ENCODE measurements around the gene TTLL13. TPM values are rescaled to one million over a fixed set of nuclear protein-coding genes. Genes with fewer than 3 reads are reported as not detected.
"Not testable (repeated sequence)": the region's sequence is repeated elsewhere in the genome, so short reads cannot be mapped to it uniquely, and the experiment has no call there.

The TTLL13 gene
- total and polyA plus RNA-seq, 7 donors = 0.03 to 0.69 (median 0.08) TPM; not detected in 2

DNA sequence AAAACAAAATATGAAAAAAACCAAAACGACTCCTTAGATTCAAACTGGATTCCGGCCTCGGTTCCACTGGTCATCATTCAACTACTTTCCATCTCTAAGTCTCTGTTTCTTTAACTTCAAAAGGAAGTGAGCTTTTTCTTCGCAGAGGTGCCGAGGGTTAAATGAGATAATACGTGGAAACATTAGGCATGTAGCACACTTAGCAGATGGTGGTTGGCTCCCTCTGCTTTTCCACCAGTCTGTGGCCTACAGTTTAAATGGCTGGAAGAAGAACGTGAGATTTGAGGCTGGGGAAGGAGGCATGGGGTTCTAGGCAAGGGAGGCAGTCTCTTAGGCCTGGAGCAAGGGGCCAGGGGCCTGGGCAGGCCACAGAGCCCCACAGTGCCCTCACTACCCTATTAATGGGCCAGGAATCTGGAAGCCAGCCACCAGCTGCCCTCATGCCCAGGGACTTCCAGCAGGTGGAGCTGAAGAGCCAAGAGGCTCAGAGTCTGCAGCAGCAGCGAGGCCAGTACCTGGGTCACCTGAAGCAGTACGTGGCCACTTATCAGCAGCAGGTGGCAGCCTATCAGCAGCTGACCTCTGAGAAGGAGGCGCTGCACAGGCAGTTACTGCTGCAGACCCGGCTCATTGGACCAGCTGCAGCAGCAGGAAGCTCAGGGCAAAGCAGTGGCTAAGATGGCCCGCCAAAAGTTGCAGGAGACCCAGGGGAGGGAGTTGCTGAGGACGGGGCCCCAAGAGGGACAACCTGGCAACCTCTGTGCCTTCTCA is 43.9 kb downstream of the TTLL13 start:
- H3K4me1 ChIP-seq; intact Hi-C loops (cut with DNase I); H3K4me3 ChIP-seq; H3K27ac ChIP-seq; H3K27me3 ChIP-seq (ENCODE audit: insufficient read depth in 3 of 3, low read length in 2 of 3); H3K36me3 ChIP-seq (ENCODE audit: insufficient read depth in 1 of 2, low read depth in 1 of 2); H3K9me3 ChIP-seq: not testable (repeated sequence)
- TF ChIP-seq, protein P1, sequence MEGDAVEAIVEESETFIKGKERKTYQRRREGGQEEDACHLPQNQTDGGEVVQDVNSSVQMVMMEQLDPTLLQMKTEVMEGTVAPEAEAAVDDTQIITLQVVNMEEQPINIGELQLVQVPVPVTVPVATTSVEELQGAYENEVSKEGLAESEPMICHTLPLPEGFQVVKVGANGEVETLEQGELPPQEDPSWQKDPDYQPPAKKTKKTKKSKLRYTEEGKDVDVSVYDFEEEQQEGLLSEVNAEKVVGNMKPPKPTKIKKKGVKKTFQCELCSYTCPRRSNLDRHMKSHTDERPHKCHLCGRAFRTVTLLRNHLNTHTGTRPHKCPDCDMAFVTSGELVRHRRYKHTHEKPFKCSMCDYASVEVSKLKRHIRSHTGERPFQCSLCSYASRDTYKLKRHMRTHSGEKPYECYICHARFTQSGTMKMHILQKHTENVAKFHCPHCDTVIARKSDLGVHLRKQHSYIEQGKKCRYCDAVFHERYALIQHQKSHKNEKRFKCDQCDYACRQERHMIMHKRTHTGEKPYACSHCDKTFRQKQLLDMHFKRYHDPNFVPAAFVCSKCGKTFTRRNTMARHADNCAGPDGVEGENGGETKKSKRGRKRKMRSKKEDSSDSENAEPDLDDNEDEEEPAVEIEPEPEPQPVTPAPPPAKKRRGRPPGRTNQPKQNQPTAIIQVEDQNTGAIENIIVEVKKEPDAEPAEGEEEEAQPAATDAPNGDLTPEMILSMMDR (IDR thresholded peaks at IDR 0.05) = peak; percentile 73
- DNase-seq (peak; percentile 69 to 83), ATAC-seq (peak in 2 of 4 donors; percentile 35 to 55)
- 47 to 54% (median 50%) methylated on average over 13 of the region's 13 CpGs for WGBS, 3 donors

DNA sequence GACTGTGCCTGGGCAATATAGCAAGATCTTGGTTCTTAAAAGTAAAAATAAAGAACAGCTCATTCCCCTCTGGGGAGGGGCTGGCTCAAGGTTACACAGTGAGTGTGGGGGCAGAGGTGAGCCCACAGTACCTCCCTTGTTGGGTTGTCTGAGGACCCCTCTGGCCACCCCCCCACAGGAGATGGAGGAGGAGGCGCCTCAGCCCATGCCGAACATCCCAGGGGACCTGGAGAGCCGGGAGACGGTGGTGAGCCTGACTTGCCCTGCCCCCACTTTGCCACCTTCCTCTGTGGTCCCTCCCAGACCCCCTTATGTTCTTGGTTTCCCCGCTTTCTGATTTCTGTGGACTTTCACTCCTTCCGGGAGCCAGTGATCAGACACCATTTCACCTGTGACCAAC is 44.8 kb downstream of the TTLL13 start:
- intact Hi-C loops (cut with DNase I) = no loop called here
- no peaks in the 10 kb centered on the region for H3K4me1 ChIP-seq
- 62 to 76% (median 64%) methylated on average over 3 to 6 of the region's 6 CpGs for WGBS, 3 donors
- DNase-seq (no peak), ATAC-seq (no peak)
- H3K9me3 ChIP-seq = no peaks in the 10 kb centered on the region
- H3K27ac ChIP-seq = no peak overlapping the region
- no peak overlapping the region for H3K4me3 ChIP-seq
- no peaks in the 10 kb centered on the region for H3K36me3 ChIP-seq (ENCODE audit: insufficient read depth in 1 of 2, low read depth in 1 of 2)
- no peaks in the 10 kb centered on the region for H3K27me3 ChIP-seq (ENCODE audit: insufficient read depth in 3 of 3, low read length in 2 of 3)
- TF ChIP-seq, protein P1 (IDR thresholded peaks at IDR 0.05) = no peak

DNA sequence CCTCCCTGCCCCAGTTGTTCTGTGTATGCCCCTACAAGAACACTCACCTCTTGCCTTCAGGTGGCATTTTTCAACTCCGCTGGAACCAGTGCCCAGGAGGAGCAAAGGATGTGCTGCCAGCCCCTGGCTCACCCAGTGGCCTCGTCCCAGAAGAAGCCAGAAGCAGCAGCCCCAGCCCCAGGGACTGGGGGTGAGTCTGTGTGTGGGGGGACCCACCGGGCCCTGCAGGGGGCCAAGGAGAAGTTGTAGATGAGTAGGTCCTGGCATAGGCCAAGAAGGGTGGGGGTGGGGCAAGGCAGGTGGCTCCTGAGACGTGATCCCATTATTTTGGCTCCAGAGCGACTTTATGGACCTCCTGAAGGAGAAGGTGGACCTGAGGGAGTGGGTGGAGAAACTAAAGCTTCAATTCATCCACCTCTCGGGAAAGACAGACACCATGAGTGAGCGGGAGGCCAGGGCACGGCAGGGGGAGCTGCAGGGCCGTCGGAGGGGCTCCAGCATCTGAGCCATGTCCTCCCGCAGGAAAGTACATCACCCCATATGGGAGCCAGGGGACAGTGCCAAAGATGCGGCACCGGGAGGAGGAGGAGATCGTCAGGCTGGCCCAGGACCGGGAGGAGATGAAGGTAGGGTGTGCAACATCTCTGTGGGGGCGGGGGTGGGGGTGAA is 45.4 kb downstream of the TTLL13 start:
- Histone ChIP-seq H3K4me3 (no peak overlapping the region), H3K27ac (no peak overlapping the region), H3K9me3 (no peaks in the 10 kb centered on the region), H3K36me3 (ENCODE audit: insufficient read depth in 1 of 2, low read depth in 1 of 2) (no peaks in the 10 kb centered on the region), H3K27me3 (ENCODE audit: insufficient read depth in 3 of 3, low read length in 2 of 3) (no peaks in the 10 kb centered on the region), H3K4me1 (no peaks in the 10 kb centered on the region)
- TF ChIP-seq, protein P1 (IDR thresholded peaks at IDR 0.05) = no peak
- intact Hi-C loops (cut with DNase I) = no loop called here
- DNase-seq (no peak), ATAC-seq (peak in 1 of 4 donors; percentile 27)
- 56 to 60% (median 56%) methylated on average over 16 of the region's 16 CpGs for WGBS, 3 donors

DNA sequence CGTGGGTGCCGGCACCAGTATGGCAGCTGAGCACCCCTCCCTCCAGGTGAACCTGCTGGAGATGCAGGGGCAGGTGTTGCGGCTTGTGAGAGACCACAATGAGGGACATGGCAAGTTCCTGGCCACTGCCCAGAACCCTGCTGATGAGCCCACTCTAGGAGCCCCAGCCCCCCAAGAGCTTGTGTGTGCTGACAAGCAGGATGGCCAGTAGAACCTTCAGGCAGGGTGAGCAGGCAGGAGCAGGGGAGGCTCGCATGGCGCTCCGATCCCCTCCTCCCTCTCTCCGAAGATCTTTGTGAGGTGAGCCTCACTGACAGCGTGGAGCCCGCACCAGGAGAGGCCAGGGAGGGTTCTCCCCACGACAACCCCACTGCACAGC is 45.9 kb downstream of the TTLL13 start:
- no peaks in the 10 kb centered on the region for H3K27me3 ChIP-seq (ENCODE audit: insufficient read depth in 3 of 3, low read length in 2 of 3)
- DNase-seq (no peak), ATAC-seq (no peak)
- no peaks in the 10 kb centered on the region for H3K4me1 ChIP-seq
- 59 to 66% (median 62%) methylated on average over 10 of the region's 10 CpGs for WGBS, 3 donors
- H3K9me3 ChIP-seq = no peaks in the 10 kb centered on the region
- H3K27ac ChIP-seq = no peak overlapping the region
- no peak overlapping the region for H3K4me3 ChIP-seq
- TF ChIP-seq, protein P1 (IDR thresholded peaks at IDR 0.05) = no peak
- intact Hi-C loops (cut with DNase I) = no loop called here
- H3K36me3 ChIP-seq (ENCODE audit: insufficient read depth in 1 of 2, low read depth in 1 of 2) = no peaks in the 10 kb centered on the region

DNA sequence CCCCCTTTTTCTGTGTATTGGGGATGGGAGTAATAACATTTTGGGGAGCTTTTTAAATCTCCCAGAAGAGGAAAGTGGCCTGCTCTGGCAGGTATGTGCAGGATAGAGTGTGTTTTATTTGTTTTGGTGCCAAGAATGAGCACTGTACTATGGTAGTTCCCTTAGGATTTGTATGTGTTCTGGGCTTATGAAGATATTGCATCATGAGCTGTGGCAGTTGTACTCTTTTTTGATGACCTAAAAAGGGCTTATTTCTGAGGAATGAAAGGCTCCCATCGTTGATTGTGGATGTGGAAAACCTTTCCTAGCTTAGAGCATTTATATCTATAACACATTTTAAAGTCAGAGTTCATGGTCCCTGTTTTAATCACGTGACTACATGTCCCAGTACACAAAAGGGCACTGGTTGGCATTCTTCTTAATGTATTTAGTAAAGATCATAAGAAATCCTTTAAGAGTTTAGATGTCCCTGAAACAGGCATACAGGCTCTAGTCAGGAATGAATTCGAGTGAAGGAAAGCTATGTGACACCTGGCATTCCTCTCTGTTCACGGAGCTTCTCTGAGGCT is 47.0 kb downstream of the TTLL13 start:
- H3K27me3 ChIP-seq (ENCODE audit: insufficient read depth in 3 of 3, low read length in 2 of 3); H3K4me3 ChIP-seq; ATAC-seq; H3K36me3 ChIP-seq (ENCODE audit: insufficient read depth in 1 of 2, low read depth in 1 of 2); H3K4me1 ChIP-seq; intact Hi-C loops (cut with DNase I); H3K9me3 ChIP-seq; DNase-seq: not testable (repeated sequence)
- peak overlapping the region; percentile 16 for H3K27ac ChIP-seq
- WGBS, 3 donors = 58 to 69% (median 67%) methylated on average over 4 of the region's 4 CpGs

All from psoas muscle (tissue), 8 donors.